Measurements from ENCODE around the gene YBX1. TPM values are rescaled to one million over a fixed set of nuclear protein-coding genes. Genes with fewer than 3 reads are reported as not detected.

Gene YBX1
- total RNA-seq = 100 to 1,000 TPM; 236 to 470 (median 287) TPM

GRCh38 chr1:42681741-42682483 is at the start of gene YBX1:
YBX1 (plus strand) TSS chr1:42682418; CDS start chr1:42682566, 148 bp downstream.
- Histone ChIP-seq H3K27ac (peak within 1 kb of the TSS; percentile 98 to 100 (median 99)), H3K9me3 (no peaks in the 10 kb centered on the region), H3K36me3 (no peaks in the 10 kb centered on the region), H3K27me3 (no peaks in the 10 kb centered on the region), H3K4me1 (peaks cover 0 to 45% (median 15%) of the 10 kb centered on the region in 4 donors), H3K4me3 (peak within 1 kb of the TSS; percentile 92 to 98 (median 98))
- DNase-seq = peak; percentile 95 to 99 (median 97)
- TF ChIP-seq POLR2A (IDR thresholded peaks at IDR 0.05) = peak; percentile 74 to 84
- peak in 1 of 6 experiments; percentile 2 for TF ChIP-seq CTCF (IDR thresholded peaks at IDR 0.05)

GRCh38 chr1:42639116-42639515 is 43.1 kb upstream of the YBX1 start:
- H3K27ac ChIP-seq = no peak overlapping the region
- no peak for DNase-seq

GRCh38 chr1:42646056-42646455 is 36.2 kb upstream of the YBX1 start:
- H3K4me3 ChIP-seq = no peak overlapping the region
- no peaks in the 10 kb centered on the region for H3K27me3 ChIP-seq
- H3K4me1 ChIP-seq = no peaks in the 10 kb centered on the region
- no peaks in the 10 kb centered on the region for H3K36me3 ChIP-seq
- DNase-seq = no peak
- TF ChIP-seq CTCF (IDR thresholded peaks at IDR 0.05) (no peak), POLR2A (IDR thresholded peaks at IDR 0.05) (no peak)
- no peak overlapping the region for H3K27ac ChIP-seq
- no peaks in the 10 kb centered on the region for H3K9me3 ChIP-seq

More at GRCh38 chr1:42639116-42639515, 43.1 kb upstream of the YBX1 start:
- Histone ChIP-seq H3K4me1 (no peaks in the 10 kb centered on the region), H3K9me3 (no peaks in the 10 kb centered on the region), H3K4me3 (no peak overlapping the region), H3K36me3 (no peaks in the 10 kb centered on the region), H3K27me3 (no peaks in the 10 kb centered on the region)
- no peak for TF ChIP-seq CTCF (IDR thresholded peaks at IDR 0.05)
- TF ChIP-seq POLR2A (IDR thresholded peaks at IDR 0.05) = no peak

GRCh38 chr1:42657201-42657600 is 25.0 kb upstream of the YBX1 start:
- H3K4me3 ChIP-seq = peak overlapping the region in 1 of 4 donors; percentile 79
- no peak for DNase-seq
- H3K4me1 ChIP-seq = peaks cover 0 to 16% (median 11%) of the 10 kb centered on the region in 4 donors
- TF ChIP-seq POLR2A (IDR thresholded peaks at IDR 0.05) (no peak), CTCF (IDR thresholded peaks at IDR 0.05) (no peak)
- no peaks in the 10 kb centered on the region for H3K9me3 ChIP-seq
- H3K27me3 ChIP-seq = no peaks in the 10 kb centered on the region
- H3K36me3 ChIP-seq = peaks cover 0 to 6% (median 0%) of the 10 kb centered on the region in 3 donors
- H3K27ac ChIP-seq = peak overlapping the region in 2 of 4 donors; percentile 81 to 82

- H3K9me3 ChIP-seq = no peaks in the 10 kb centered on the region
- peak within 1 kb of the TSS; percentile 57 to 80 (median 75) for H3K4me3 ChIP-seq
- DNase-seq = peak; percentile 95 to 98 (median 97)
- H3K36me3 ChIP-seq = peaks cover 0 to 11% (median 0%) of the 10 kb centered on the region in 3 donors
- H3K27ac ChIP-seq = peak within 1 kb of the TSS; percentile 78 to 83 (median 82)
- no peaks in the 10 kb centered on the region for H3K27me3 ChIP-seq
- TF ChIP-seq POLR2A (IDR thresholded peaks at IDR 0.05) (peak in 1 of 2 donors; percentile 41), CTCF (IDR thresholded peaks at IDR 0.05) (peak in 4 of 6 experiments; percentile 25 to 68 (median 54))
- peaks cover 0 to 16% (median 11%) of the 10 kb centered on the region in 4 donors for H3K4me1 ChIP-seq
Measured at GRCh38 chr1:42657981-42658876, 24.0 kb upstream of the YBX1 start, which contains the start of gene PPIH. PPIH (plus strand) TSS chr1:42658423; CDS start chr1:42658447, 24 bp downstream.

Measured in Peyer's patch (tissue), 4 donors.